H9 (cell line): ENCODE results near the gene RPGRIP1L. TPM values are rescaled to one million over a fixed set of nuclear protein-coding genes. Genes with fewer than 3 reads are reported as not detected.
A peak's percentile ranks its signal among the peaks of the same experiment; 100 is the strongest.

ENCODE experiments used
- DNase-seq: peaks from one replicate; pipeline ENCODE4 v3.0.0-alpha.2; 2017
- H2AFZ ChIP-seq: one replicate; pipeline ENCODE4 v1.6.1; 2013; ENCODE audit warnings: mild to moderate bottlenecking, low read length, control low read depth, moderate library complexity
- H2AK5ac ChIP-seq: 2 replicates; pipeline ENCODE4 v1.6.1; 2013; ENCODE audit warnings: low read length, control low read depth, mixed read lengths; ENCODE audit not compliant: insufficient read length
- H2BK120ac ChIP-seq: one replicate; pipeline ENCODE4 v1.6.1; 2013; ENCODE audit warnings: low read depth, mild to moderate bottlenecking, low read length, control low read depth, inconsistent platforms; ENCODE audit not compliant: poor library complexity, severe bottlenecking
- H2BK12ac ChIP-seq: 2 replicates; pipeline ENCODE4 v1.6.1; 2013; ENCODE audit warnings: low read length, control low read depth, mixed read lengths, low read depth; ENCODE audit not compliant: insufficient read length
- H2BK15ac ChIP-seq: 2 replicates; pipeline ENCODE4 v1.6.1; 2013; ENCODE audit warnings: low read depth, low read length, control low read depth
- H2BK20ac ChIP-seq: one replicate; pipeline ENCODE4 v1.6.1; 2013; ENCODE audit warnings: low read depth, mild to moderate bottlenecking, low read length, control low read depth, inconsistent platforms; ENCODE audit not compliant: poor library complexity, severe bottlenecking
- H2BK5ac ChIP-seq: 2 replicates; pipeline ENCODE4 v1.6.1; 2013; ENCODE audit warnings: low read length, control low read depth, mixed read lengths; ENCODE audit not compliant: insufficient read length
- H3K14ac ChIP-seq: 2 replicates; pipeline ENCODE4 v1.6.1; 2013; ENCODE audit warnings: low read length, control low read depth; ENCODE audit not compliant: insufficient read depth
- H3K18ac ChIP-seq: 2 replicates; pipeline ENCODE4 v1.6.1; 2013; ENCODE audit warnings: low read depth, mild to moderate bottlenecking, mixed read lengths, low read length, control low read depth; ENCODE audit not compliant: insufficient read length
- H3K23ac ChIP-seq: 2 replicates; pipeline ENCODE4 v1.6.1; 2013; ENCODE audit warnings: low read length, control low read depth, mixed read lengths, low read depth; ENCODE audit not compliant: insufficient read length
- H3K23me2 ChIP-seq: 2 replicates; pipeline ENCODE4 v1.6.1; 2013; ENCODE audit warnings: low read depth, mild to moderate bottlenecking, mixed read lengths, low read length, control low read depth; ENCODE audit not compliant: insufficient read length, poor library complexity, severe bottlenecking
- H3K27ac ChIP-seq: 2 replicates; pipeline ENCODE4 v1.5.1; 2013; ENCODE audit warnings: low read length, control low read depth, mixed read lengths, low read depth; ENCODE audit not compliant: insufficient read length
- H3K27me3 ChIP-seq: 2 replicates; pipeline ENCODE4 v1.6.1; 2013; ENCODE audit warnings: low read length, control low read depth, inconsistent platforms; ENCODE audit not compliant: insufficient read depth
- H3K4ac ChIP-seq: 2 replicates; pipeline ENCODE4 v1.6.1; 2013; ENCODE audit warnings: low read depth, mild to moderate bottlenecking, control low read depth, inconsistent platforms, low read length, moderate library complexity
- H3K4me1 ChIP-seq: 2 replicates; pipeline ENCODE4 v1.6.1; 2013; ENCODE audit warnings: low read length, control low read depth, inconsistent platforms; ENCODE audit not compliant: insufficient read depth
- H3K4me2 ChIP-seq: 2 replicates; pipeline ENCODE4 v1.6.1; 2013; ENCODE audit warnings: low read length, control low read depth, mixed read lengths; ENCODE audit not compliant: insufficient read length, insufficient read depth
- H3K56ac ChIP-seq: 2 replicates; pipeline ENCODE4 v1.6.1; 2013; ENCODE audit warnings: low read depth, mild to moderate bottlenecking, mixed read lengths, low read length, control low read depth; ENCODE audit not compliant: insufficient read length
- H3K79me1 ChIP-seq: 2 replicates; pipeline ENCODE4 v1.6.1; 2013; ENCODE audit warnings: low read depth, mild to moderate bottlenecking, moderate library complexity, low read length, control low read depth, inconsistent platforms; ENCODE audit not compliant: insufficient read depth, poor library complexity, severe bottlenecking
- H3K79me2 ChIP-seq: 2 replicates; pipeline ENCODE4 v1.6.1; 2013; ENCODE audit warnings: low read length, control low read depth, inconsistent platforms; ENCODE audit not compliant: insufficient read depth
- H3K9ac ChIP-seq: 2 replicates; pipeline ENCODE4 v1.6.1; 2013; ENCODE audit warnings: low read length, control low read depth, mixed read lengths; ENCODE audit not compliant: insufficient read length; ENCODE audit errors: extremely low read depth
- H3K9me3 ChIP-seq: one replicate; pipeline ENCODE4 v1.6.1; 2013; ENCODE audit warnings: low read depth, low read length, inconsistent platforms; ENCODE audit not compliant: control insufficient read depth
- H3T11ph ChIP-seq: one replicate; pipeline ENCODE4 v1.6.1; 2013; ENCODE audit warnings: mild to moderate bottlenecking, low read length, control low read depth, inconsistent platforms
- H4K20me1 ChIP-seq: one replicate; pipeline ENCODE4 v1.6.1; 2013; ENCODE audit not compliant: control insufficient read depth, insufficient read length, insufficient read depth
- H4K5ac ChIP-seq: 2 replicates; pipeline ENCODE4 v1.6.1; 2013; ENCODE audit warnings: low read depth, mild to moderate bottlenecking, mixed read lengths, low read length, control low read depth; ENCODE audit not compliant: insufficient read length
- H4K8ac ChIP-seq: replicated peaks from 2 replicates; pipeline ENCODE4 v1.6.1; 2013; ENCODE audit warnings: low read length, control low read depth, mixed read lengths, low read depth; ENCODE audit not compliant: insufficient read length
- H4K91ac ChIP-seq: 2 replicates; pipeline ENCODE4 v1.6.1; 2013; ENCODE audit warnings: low read depth, mild to moderate bottlenecking, moderate library complexity, mixed read lengths, low read length, control low read depth; ENCODE audit not compliant: insufficient read length
- H3K27ac Mint-ChIP-seq, 3 experiments: 2 replicates in 2 of 3; 3 replicates in 1 of 3; pipeline ENCODE4 v1.8.0; 2020 to 2021; ENCODE audit warnings: mixed read lengths in 3 of 3, mild to moderate bottlenecking in 1 of 3, moderate library complexity in 1 of 3
- H3K27me3 Mint-ChIP-seq: 2 replicates; pipeline ENCODE4 v1.8.0; 2021; ENCODE audit warnings: low read depth, mild to moderate bottlenecking, moderate library complexity, mixed read lengths
- H3K36me3 Mint-ChIP-seq, 3 experiments: 2 replicates in 2 of 3; 3 replicates in 1 of 3; pipeline ENCODE4 v1.8.0; 2020 to 2021; ENCODE audit warnings: low read depth in 3 of 3, mixed read lengths in 3 of 3; ENCODE audit not compliant: insufficient read depth in 1 of 3
- H3K4me1 Mint-ChIP-seq, 2 experiments: 2 replicates each; pipeline ENCODE4 v1.8.0; 2020; ENCODE audit warnings: mixed read lengths in 2 of 2
- H3K4me3 Mint-ChIP-seq, 2 experiments: 2 replicates in 1 of 2; 3 replicates in 1 of 2; pipeline ENCODE4 v1.8.0; 2020 to 2021; ENCODE audit warnings: mild to moderate bottlenecking in 2 of 2, mixed read lengths in 2 of 2, moderate library complexity in 1 of 2
- H3K9me3 Mint-ChIP-seq, 2 experiments: 2 replicates in 1 of 2; 3 replicates in 1 of 2; pipeline ENCODE4 v1.8.0; 2020; ENCODE audit warnings: mild to moderate bottlenecking in 2 of 2, mixed read lengths in 2 of 2, moderate library complexity in 1 of 2
- WGBS: extraction: QIAGEN DNeasy Blood & Tissue Kit; methylation state at CpG from one replicate; pipeline ENCODE4 v1.1.7; 2013; ENCODE audit warnings: missing lambda C conversion rate, low lambda C conversion rate, mixed read lengths; ENCODE audit not compliant: insufficient read length; ENCODE audit errors: extremely low coverage; 5-methylcytosine and 5-hydroxymethylcytosine counted together
- total RNA-seq: library from RNA; stranded (reverse); gene quantifications from 2 replicates; pipeline ENCODE4 v1.2.1, GENCODE V29; 2021
- TF ChIP-seq, protein P1 (sequence below): fragments of 200-600 bp; sonication (generic); conservative IDR thresholded peaks from 3 replicates; pipeline ENCODE4 v1.8.0; 2021; ENCODE audit warnings: antibody characterized with exemption, mild to moderate bottlenecking

The RPGRIP1L gene
- total RNA-seq, 1 experiment from 2014 or later = 11.7 TPM

DNA sequence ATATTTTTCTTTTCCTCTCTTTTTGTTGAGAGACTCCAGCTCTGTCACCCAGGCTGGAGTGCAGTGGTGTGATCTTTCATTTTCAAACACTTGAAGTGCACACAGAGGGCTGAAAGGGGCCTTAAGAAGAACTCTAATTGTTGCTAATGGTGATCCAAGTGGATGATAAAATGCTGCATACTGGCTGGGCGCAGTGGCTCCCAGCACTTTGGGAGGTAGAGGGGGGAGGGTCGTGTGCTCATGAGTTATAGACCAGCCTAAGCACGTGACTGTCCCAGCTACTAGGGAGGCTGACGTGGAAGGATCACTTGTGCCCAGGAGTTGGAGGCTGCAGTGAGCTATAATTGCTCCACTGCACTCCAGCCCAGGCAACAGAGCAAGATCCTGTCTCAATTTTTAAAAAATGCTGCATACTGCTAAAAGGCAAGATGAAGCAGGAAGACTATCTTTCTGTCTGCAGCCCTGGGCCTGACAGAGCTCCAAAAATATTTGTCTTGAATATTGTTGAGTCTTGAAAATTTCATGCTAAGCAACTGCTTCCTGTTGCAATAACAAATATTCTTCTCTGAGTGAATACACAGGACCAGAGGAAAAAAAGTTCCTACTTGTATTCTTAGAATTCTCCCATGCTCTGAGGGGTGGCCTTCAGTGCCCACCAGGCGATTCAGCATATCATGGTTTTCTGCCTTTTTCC lies 137.0 kb downstream of the RPGRIP1L start:
- Histone ChIP-seq H2BK120ac (no peak overlapping the region), H3K27me3 (no peaks in the 10 kb centered on the region), H2BK20ac (no peak overlapping the region), H3K18ac (no peak overlapping the region), H3K14ac (no peak overlapping the region), H3K23me2 (no peaks in the 10 kb centered on the region), H3K4me2 (no peak overlapping the region), H3K56ac (no peak overlapping the region), H3K4me1 (peaks cover 5% of the 10 kb centered on the region; the same call in 1 of the 2 replicates), H4K20me1 (no peaks in the 10 kb centered on the region), H3K4ac (no peak overlapping the region), H2BK5ac (no peak overlapping the region), H3K9me3 (no peaks in the 10 kb centered on the region), H4K91ac (no peak overlapping the region), H3K79me2 (no peaks in the 10 kb centered on the region), H2BK12ac (no peak overlapping the region), H3K9ac (no peak overlapping the region), H4K5ac (no peak overlapping the region), H2BK15ac (no peak overlapping the region), H3T11ph (no peak overlapping the region), H3K79me1 (no peaks in the 10 kb centered on the region), H4K8ac (no peak overlapping the region), H3K23ac (no peak overlapping the region), H2AFZ (no peak overlapping the region), H2AK5ac (no peak overlapping the region), H3K27ac (no peak overlapping the region)
- H3K9me3 Mint-ChIP-seq = peaks cover 14 to 26% of the 10 kb centered on the region in 2 experiments
- TF ChIP-seq, protein P1, sequence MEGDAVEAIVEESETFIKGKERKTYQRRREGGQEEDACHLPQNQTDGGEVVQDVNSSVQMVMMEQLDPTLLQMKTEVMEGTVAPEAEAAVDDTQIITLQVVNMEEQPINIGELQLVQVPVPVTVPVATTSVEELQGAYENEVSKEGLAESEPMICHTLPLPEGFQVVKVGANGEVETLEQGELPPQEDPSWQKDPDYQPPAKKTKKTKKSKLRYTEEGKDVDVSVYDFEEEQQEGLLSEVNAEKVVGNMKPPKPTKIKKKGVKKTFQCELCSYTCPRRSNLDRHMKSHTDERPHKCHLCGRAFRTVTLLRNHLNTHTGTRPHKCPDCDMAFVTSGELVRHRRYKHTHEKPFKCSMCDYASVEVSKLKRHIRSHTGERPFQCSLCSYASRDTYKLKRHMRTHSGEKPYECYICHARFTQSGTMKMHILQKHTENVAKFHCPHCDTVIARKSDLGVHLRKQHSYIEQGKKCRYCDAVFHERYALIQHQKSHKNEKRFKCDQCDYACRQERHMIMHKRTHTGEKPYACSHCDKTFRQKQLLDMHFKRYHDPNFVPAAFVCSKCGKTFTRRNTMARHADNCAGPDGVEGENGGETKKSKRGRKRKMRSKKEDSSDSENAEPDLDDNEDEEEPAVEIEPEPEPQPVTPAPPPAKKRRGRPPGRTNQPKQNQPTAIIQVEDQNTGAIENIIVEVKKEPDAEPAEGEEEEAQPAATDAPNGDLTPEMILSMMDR = no peak
- WGBS = no CpG with 5 or more reads among the region's 5 CpGs
- no peak for DNase-seq
- H3K4me3 Mint-ChIP-seq = no peak overlapping the region
- peak overlapping the region in 1 of 3 experiments; percentile 79; a peak in 1 of 7 replicates for H3K27ac Mint-ChIP-seq
- peaks cover 31% of the 10 kb centered on the region in 2 experiments for H3K4me1 Mint-ChIP-seq
- peaks cover 3 to 26% (median 9%) of the 10 kb centered on the region in 3 experiments; a peak in 6 of 7 replicates for H3K36me3 Mint-ChIP-seq
- H3K27me3 Mint-ChIP-seq = 0 out of 2 replicates have a peak, but pooled peaks cover 1% of the 10 kb centered on the region
